ENCODE measurements around the gene UBE2O.

Gene UBE2O

GRCh38 chr17:76441686-76442340 is 11.1 kb downstream of the UBE2O start:
- no peak for DNase-seq (ENCODE audit: low read depth in 1 of 2, low spot score in 1 of 2)

GRCh38 chr17:76440751-76441362 is 12.1 kb downstream of the UBE2O start:
- no peak for DNase-seq (ENCODE audit: low read depth in 1 of 2, low spot score in 1 of 2)

- no peak for DNase-seq (ENCODE audit: low read depth in 1 of 2, low spot score in 1 of 2)
Observed at GRCh38 chr17:76439314-76439928, 13.5 kb downstream of the UBE2O start.

- DNase-seq (ENCODE audit: low read depth in 1 of 2, low spot score in 1 of 2) = no peak
Observed at GRCh38 chr17:76438906-76439305, 14.0 kb downstream of the UBE2O start.

GRCh38 chr17:76437467-76438402 is 15.2 kb downstream of the UBE2O start:
- DNase-seq (ENCODE audit: low read depth in 1 of 2, low spot score in 1 of 2) = no peak

GRCh38 chr17:76435751-76436150 is 17.2 kb downstream of the UBE2O start:
- no peak for DNase-seq (ENCODE audit: low read depth in 1 of 2, low spot score in 1 of 2)

- DNase-seq (ENCODE audit: low read depth in 1 of 2, low spot score in 1 of 2) = no peak
Observed at GRCh38 chr17:76434870-76435269, 18.1 kb downstream of the UBE2O start.

GRCh38 chr17:76433693-76434092 is 19.3 kb downstream of the UBE2O start:
- no peak for DNase-seq (ENCODE audit: low read depth in 1 of 2, low spot score in 1 of 2)

GRCh38 chr17:76432712-76433336 is 20.1 kb downstream of the UBE2O start:
- DNase-seq (ENCODE audit: low read depth in 1 of 2, low spot score in 1 of 2) = no peak

GRCh38 chr17:76432004-76432403 is 20.9 kb downstream of the UBE2O start:
- no peak for DNase-seq (ENCODE audit: low read depth in 1 of 2, low spot score in 1 of 2)

GRCh38 chr17:76431509-76431908 is 21.4 kb downstream of the UBE2O start:
- no peak for DNase-seq (ENCODE audit: low read depth in 1 of 2, low spot score in 1 of 2)

- no peak for DNase-seq (ENCODE audit: low read depth in 1 of 2, low spot score in 1 of 2)
Observed at GRCh38 chr17:76428511-76428910, 24.4 kb downstream of the UBE2O start.

GRCh38 chr17:76427501-76428231 is 25.3 kb downstream of the UBE2O start:
- no peak for DNase-seq (ENCODE audit: low read depth in 1 of 2, low spot score in 1 of 2)

GRCh38 chr17:76426853-76427252 is 26.1 kb downstream of the UBE2O start:
- DNase-seq (ENCODE audit: low read depth in 1 of 2, low spot score in 1 of 2) = no peak

GRCh38 chr17:76422860-76423259 is 30.1 kb downstream of the UBE2O start:
- no peak for DNase-seq (ENCODE audit: low read depth in 1 of 2, low spot score in 1 of 2)

- no peak for DNase-seq (ENCODE audit: low read depth in 1 of 2, low spot score in 1 of 2)
Observed at GRCh38 chr17:76422406-76422805, 30.5 kb downstream of the UBE2O start.

- DNase-seq (ENCODE audit: low read depth in 1 of 2, low spot score in 1 of 2) = no peak
Observed at GRCh38 chr17:76421044-76421407, 31.9 kb downstream of the UBE2O start.

GRCh38 chr17:76420356-76421043 is 32.5 kb downstream of the UBE2O start:
- DNase-seq (ENCODE audit: low read depth in 1 of 2, low spot score in 1 of 2) = no peak

- no peak for DNase-seq (ENCODE audit: low read depth in 1 of 2, low spot score in 1 of 2)
Observed at GRCh38 chr17:76419576-76420260, 33.2 kb downstream of the UBE2O start.

All from stimulated activated CD4-positive, alpha-beta T cell treated with anti-CD3 and anti-CD28 coated beads, Interleukin-15, amount 100 ng/mL, for 1 hour (primary cell).